GM12892 (cell line): ENCODE measurements around the gene CCDC27.
"Not testable (repeated sequence)": the region's sequence is repeated elsewhere in the genome, so short reads cannot be mapped to it uniquely, and the experiment has no call there.

Experiments used
- DNase-seq: peaks from one replicate; pipeline ENCODE4 v3.0.0; 2011; ENCODE audit not compliant: insufficient read length
- FAIRE-seq: peaks from 2 replicates; lab custom pipeline; 2011; peaks lifted over from hg19 to GRCh38; lab: Jason Lieb, UNC
- POLR2A ChIP-seq: IDR thresholded peaks from 2 replicates; pipeline ENCODE4 v1.6.1; 2011; ENCODE audit warnings: low read depth, low read length, control low read depth
- POLR2AphosphoS5 ChIP-seq: IDR thresholded peaks from 2 replicates; pipeline ENCODE4 v1.6.1; 2011; ENCODE audit warnings: low read depth, low read length, control low read depth
- TAF1 ChIP-seq: IDR thresholded peaks from 2 replicates; pipeline ENCODE4 v1.6.1; 2011; ENCODE audit warnings: low read depth, mild to moderate bottlenecking, control low read depth, low read length, borderline replicate concordance

Gene CCDC27

GRCh38 chr1:3787745-3788605, 35.7 kb downstream of the CCDC27 start:
- DNase-seq (no peak), FAIRE-seq (no peak)
- TF ChIP-seq TAF1 (no peak), POLR2A (no peak), POLR2AphosphoS5 (no peak)

GRCh38 chr1:3788756-3789420, 36.6 kb downstream of the CCDC27 start:
- TF ChIP-seq POLR2A = no peak
- no peak for TF ChIP-seq POLR2AphosphoS5
- no peak for DNase-seq
- FAIRE-seq = no peak

- no peak for TF ChIP-seq POLR2A
- no peak for TF ChIP-seq POLR2AphosphoS5
- no peak for TF ChIP-seq TAF1
- no peak for FAIRE-seq
- no peak for DNase-seq
These were observed 37.4 kb downstream of the CCDC27 start for GRCh38 chr1:3789421-3790300.

- FAIRE-seq (no peak), DNase-seq (no peak)
- no peak for TF ChIP-seq POLR2A
- no peak for TF ChIP-seq POLR2AphosphoS5
- TF ChIP-seq TAF1 = no peak
These were observed 38.3 kb downstream of the CCDC27 start for GRCh38 chr1:3790500-3790923.

GRCh38 chr1:3790952-3791351, 38.7 kb downstream of the CCDC27 start:
- DNase-seq (no peak), FAIRE-seq (no peak)

GRCh38 chr1:3795453-3796214, 43.4 kb downstream of the CCDC27 start:
- TF ChIP-seq POLR2AphosphoS5 (no peak), POLR2A (no peak), TAF1 (no peak)
- FAIRE-seq = no peak
- no peak for DNase-seq

More at GRCh38 chr1:3790952-3791351, 38.7 kb downstream of the CCDC27 start:
- no peak for TF ChIP-seq TAF1
- no peak for TF ChIP-seq POLR2AphosphoS5
- no peak for TF ChIP-seq POLR2A

- peak; percentile 95 for FAIRE-seq
- DNase-seq = peak; percentile 99
- peak; percentile 89 for TF ChIP-seq POLR2A
- peak; percentile 62 for TF ChIP-seq POLR2AphosphoS5
- peak; percentile 75; the same call in 1 of the 2 replicates for TF ChIP-seq TAF1
These were observed 44.2 kb downstream of the CCDC27 start, which contains the start of gene LRRC47 for GRCh38 chr1:3796215-3797061. Gene LRRC47 (minus strand): TSS chr1:3796498. CDS start chr1:3796476, 22 bp downstream.

GRCh38 chr1:3799976-3800685, 47.9 kb downstream of the CCDC27 start:
- DNase-seq (no peak), FAIRE-seq (no peak)
- no peak for TF ChIP-seq TAF1

- not testable (repeated sequence) for FAIRE-seq, DNase-seq
These were observed 48.5 kb downstream of the CCDC27 start for GRCh38 chr1:3800795-3801194.
